ENCODE data around the gene SCIMP. TPM values are rescaled to one million over a fixed set of nuclear protein-coding genes. Genes with fewer than 3 reads are reported as not detected.
A peak's percentile ranks its signal among the peaks of the same experiment; 100 is the strongest.

Gene SCIMP
- total RNA-seq, 5 donors from 2014 or later (not counting 1 experiment from before 2014, with no cell fraction given) = 0.61 to 1.8 (median 1.2) TPM

- Histone ChIP-seq H3K27ac (ENCODE audit: low read length) (no peak overlapping the region), H3K36me3 (ENCODE audit: control insufficient read depth in 2 of 2, extremely low read depth in 1 of 2, insufficient read depth in 1 of 2, low read length in 1 of 2) (no peaks in the 10 kb centered on the region), H3K4me1 (ENCODE audit: control insufficient read depth in 1 of 2, extremely low read depth in 1 of 2, insufficient read depth in 2 of 2, low read length in 2 of 2) (peaks cover 8 to 14% of the 10 kb centered on the region in 2 experiments), H3K4me3 (ENCODE audit: control insufficient read depth in 1 of 2, extremely low read depth in 1 of 2, low read length in 1 of 2) (no peak overlapping the region), H3K27me3 (replicated peaks in 1 of 2; ENCODE audit: control insufficient read depth in 2 of 2, extremely low read depth in 1 of 2, insufficient read depth in 2 of 2, low read length in 1 of 2) (peaks cover 0 to 2% of the 10 kb centered on the region in 2 experiments), H3K9me3 (no peaks in the 10 kb centered on the region)
- ChIA-PET POLR2A (no interaction called here), CTCF (interaction anchor here in 1 of 2 donors (0.9 to 1.2 kb wide), 2 partner anchors 13 to 41 kb away, joined by 3 to 4 read pairs; no protein-coding TSS in a partner anchor)
- Mint-ChIP-seq H3K4me3 (no peak overlapping the region), H3K27me3 (no peaks in the 10 kb centered on the region), H3K9me3 (no peaks in the 10 kb centered on the region), H3K27ac (peak overlapping the region in 1 of 2 donors; percentile 1), H3K4me1 (peaks cover 7 to 13% (median 8%) of the 10 kb centered on the region in 3 donors), H3K36me3 (no peaks in the 10 kb centered on the region)
- ATAC-seq (replicated peaks in 1 of 4) (peak in 1 of 4 experiments; percentile 9), DNase-seq (no peak)
- WGBS (ENCODE audit: insufficient coverage) = 72% methylated on average over 4 of the region's 5 CpGs
These were observed 20.4 kb upstream of the SCIMP start for GRCh38 chr17:5254903-5255521.

GRCh38 chr17:5254414-5254813 lies 19.8 kb upstream of the SCIMP start:
- DNase-seq = no peak
- Histone ChIP-seq H3K36me3 (ENCODE audit: control insufficient read depth in 2 of 2, extremely low read depth in 1 of 2, insufficient read depth in 1 of 2, low read length in 1 of 2) (no peaks in the 10 kb centered on the region), H3K9me3 (no peaks in the 10 kb centered on the region), H3K27ac (ENCODE audit: low read length) (no peak overlapping the region), H3K4me1 (ENCODE audit: control insufficient read depth in 1 of 2, extremely low read depth in 1 of 2, insufficient read depth in 2 of 2, low read length in 2 of 2) (peaks cover 8 to 17% of the 10 kb centered on the region in 2 experiments), H3K4me3 (ENCODE audit: control insufficient read depth in 1 of 2, extremely low read depth in 1 of 2, low read length in 1 of 2) (no peak overlapping the region), H3K27me3 (replicated peaks in 1 of 2; ENCODE audit: control insufficient read depth in 2 of 2, extremely low read depth in 1 of 2, insufficient read depth in 2 of 2, low read length in 1 of 2) (peaks cover 0 to 2% of the 10 kb centered on the region in 2 experiments)
- POLR2A ChIA-PET = no interaction called here
- CTCF ChIA-PET = interaction anchor here in 1 of 2 donors (0.9 kb wide), 1 partner anchor 14 kb away, joined by 4 read pairs; no protein-coding TSS in a partner anchor
- 73% methylated on average over 5 of the region's 7 CpGs for WGBS (ENCODE audit: insufficient coverage)
- Mint-ChIP-seq H3K36me3 (no peaks in the 10 kb centered on the region), H3K4me1 (peaks cover 12 to 18% (median 14%) of the 10 kb centered on the region in 3 donors), H3K27me3 (no peaks in the 10 kb centered on the region), H3K27ac (no peak overlapping the region), H3K4me3 (no peak overlapping the region), H3K9me3 (no peaks in the 10 kb centered on the region)
- ATAC-seq (replicated peaks in 1 of 4) = no peak

- Histone ChIP-seq H3K36me3 (ENCODE audit: control insufficient read depth in 2 of 2, extremely low read depth in 1 of 2, insufficient read depth in 1 of 2, low read length in 1 of 2) (no peaks in the 10 kb centered on the region), H3K27ac (ENCODE audit: low read length) (no peak overlapping the region), H3K9me3 (no peaks in the 10 kb centered on the region), H3K4me3 (ENCODE audit: control insufficient read depth in 1 of 2, extremely low read depth in 1 of 2, low read length in 1 of 2) (no peak overlapping the region), H3K27me3 (replicated peaks in 1 of 2; ENCODE audit: control insufficient read depth in 2 of 2, extremely low read depth in 1 of 2, insufficient read depth in 2 of 2, low read length in 1 of 2) (no peaks in the 10 kb centered on the region), H3K4me1 (ENCODE audit: control insufficient read depth in 1 of 2, extremely low read depth in 1 of 2, insufficient read depth in 2 of 2, low read length in 2 of 2) (peaks cover under 1 to 10% of the 10 kb centered on the region in 2 experiments)
- WGBS (ENCODE audit: insufficient coverage) = no CpG with 5 or more reads among the region's 4 CpGs
- ChIA-PET CTCF (interaction anchor here in 1 of 2 donors (0.6 kb wide), 1 partner anchor 85 kb away, joined by 3 read pairs; no protein-coding TSS in a partner anchor), POLR2A (no interaction called here)
- Mint-ChIP-seq H3K4me3 (no peak overlapping the region), H3K27me3 (no peaks in the 10 kb centered on the region), H3K36me3 (no peaks in the 10 kb centered on the region), H3K4me1 (peaks cover 7 to 13% (median 9%) of the 10 kb centered on the region in 3 donors), H3K9me3 (no peaks in the 10 kb centered on the region), H3K27ac (no peak overlapping the region)
- peak in 33 of 35 experiments; percentile 24 to 85 (median 58) for DNase-seq
- peak; percentile 71 to 82 (median 73) for ATAC-seq (replicated peaks in 1 of 4)
These were observed 15.0 kb upstream of the SCIMP start for GRCh38 chr17:5249615-5250014.

- H3K27me3 ChIP-seq (replicated peaks in 1 of 2; ENCODE audit: control insufficient read depth in 2 of 2, extremely low read depth in 1 of 2, insufficient read depth in 2 of 2, low read length in 1 of 2) = no peaks in the 10 kb centered on the region
- H3K27ac ChIP-seq (ENCODE audit: low read length) = no peak overlapping the region
- Mint-ChIP-seq H3K4me3 (peak overlapping the region in 1 of 3 donors; percentile 27), H3K36me3 (no peaks in the 10 kb centered on the region), H3K27ac (peak overlapping the region; percentile 43 to 82), H3K27me3 (no peaks in the 10 kb centered on the region), H3K4me1 (peaks cover 7 to 13% (median 12%) of the 10 kb centered on the region in 3 donors), H3K9me3 (no peaks in the 10 kb centered on the region)
- peaks cover 0 to 8% of the 10 kb centered on the region in 2 experiments for H3K4me1 ChIP-seq (ENCODE audit: control insufficient read depth in 1 of 2, extremely low read depth in 1 of 2, insufficient read depth in 2 of 2, low read length in 2 of 2)
- H3K9me3 ChIP-seq = no peaks in the 10 kb centered on the region
- WGBS (ENCODE audit: insufficient coverage) = 66% methylated on average over 16 of the region's 22 CpGs
- DNase-seq (no peak), ATAC-seq (replicated peaks in 1 of 4) (peak in 1 of 4 experiments; percentile 20)
- ChIA-PET CTCF (interaction anchor here in 1 of 2 donors (0.6 to 0.7 kb wide), 2 partner anchors 232 to 1195 kb away, joined by 5 to 9 read pairs; no protein-coding TSS in a partner anchor), POLR2A (interaction anchor here in 1 of 2 donors (0.7 kb wide), 1 partner anchor 137 kb away, joined by 6 read pairs; no protein-coding TSS in a partner anchor)
- no peaks in the 10 kb centered on the region for H3K36me3 ChIP-seq (ENCODE audit: control insufficient read depth in 2 of 2, extremely low read depth in 1 of 2, insufficient read depth in 1 of 2, low read length in 1 of 2)
- no peak overlapping the region for H3K4me3 ChIP-seq (ENCODE audit: control insufficient read depth in 1 of 2, extremely low read depth in 1 of 2, low read length in 1 of 2)
These were observed 14.3 kb upstream of the SCIMP start for GRCh38 chr17:5248821-5249479.

- H3K27me3 Mint-ChIP-seq = no peaks in the 10 kb centered on the region
- Histone ChIP-seq H3K9me3 (no peaks in the 10 kb centered on the region), H3K4me3 (ENCODE audit: control insufficient read depth in 1 of 2, extremely low read depth in 1 of 2, low read length in 1 of 2) (no peak overlapping the region), H3K27me3 (replicated peaks in 1 of 2; ENCODE audit: control insufficient read depth in 2 of 2, extremely low read depth in 1 of 2, insufficient read depth in 2 of 2, low read length in 1 of 2) (no peaks in the 10 kb centered on the region), H3K4me1 (ENCODE audit: control insufficient read depth in 1 of 2, extremely low read depth in 1 of 2, insufficient read depth in 2 of 2, low read length in 2 of 2) (peaks cover 7 to 17% of the 10 kb centered on the region in 2 experiments), H3K36me3 (ENCODE audit: control insufficient read depth in 2 of 2, extremely low read depth in 1 of 2, insufficient read depth in 1 of 2, low read length in 1 of 2) (no peaks in the 10 kb centered on the region), H3K27ac (ENCODE audit: low read length) (no peak overlapping the region)
- ATAC-seq (replicated peaks in 1 of 4) = no peak
- WGBS (ENCODE audit: insufficient coverage) = 71% methylated on average over 1 of the region's 8 CpGs
- CTCF ChIA-PET = no interaction called here
- H3K36me3 Mint-ChIP-seq = no peaks in the 10 kb centered on the region
- H3K4me1 Mint-ChIP-seq = peaks cover 16 to 21% (median 20%) of the 10 kb centered on the region in 3 donors
- no peak overlapping the region for H3K4me3 Mint-ChIP-seq
- DNase-seq = no peak
- no peaks in the 10 kb centered on the region for H3K9me3 Mint-ChIP-seq
- POLR2A ChIA-PET = no interaction called here
- H3K27ac Mint-ChIP-seq = peak overlapping the region in 1 of 2 donors; percentile 36
These were observed 13.0 kb upstream of the SCIMP start for GRCh38 chr17:5247621-5248020.

GRCh38 chr17:5241861-5242671 lies 7.4 kb upstream of the SCIMP start:
- peak; percentile 84 to 96 (median 90) for ATAC-seq (replicated peaks in 1 of 4)
- peak overlapping the region; percentile 99 to 100 for H3K27ac Mint-ChIP-seq
- ChIA-PET POLR2A (no interaction called here), CTCF (interaction anchor here in 1 of 2 donors (0.8 kb wide), 1 partner anchor 1504 kb away, joined by 7 read pairs; no protein-coding TSS in a partner anchor)
- Histone ChIP-seq H3K36me3 (ENCODE audit: control insufficient read depth in 2 of 2, extremely low read depth in 1 of 2, insufficient read depth in 1 of 2, low read length in 1 of 2) (peaks cover 0 to under 1% of the 10 kb centered on the region in 2 donors), H3K27me3 (replicated peaks in 1 of 2; ENCODE audit: control insufficient read depth in 2 of 2, extremely low read depth in 1 of 2, insufficient read depth in 2 of 2, low read length in 1 of 2) (no peaks in the 10 kb centered on the region), H3K27ac (ENCODE audit: low read length) (peak overlapping the region; percentile 93), H3K9me3 (no peaks in the 10 kb centered on the region), H3K4me3 (ENCODE audit: control insufficient read depth in 1 of 2, extremely low read depth in 1 of 2, low read length in 1 of 2) (peak overlapping the region in 1 of 2 donors; percentile 32), H3K4me1 (ENCODE audit: control insufficient read depth in 1 of 2, extremely low read depth in 1 of 2, insufficient read depth in 2 of 2, low read length in 2 of 2) (peaks cover 20 to 44% of the 10 kb centered on the region in 2 experiments)
- H3K36me3 Mint-ChIP-seq = no peaks in the 10 kb centered on the region
- 33% methylated on average over 6 of the region's 10 CpGs for WGBS (ENCODE audit: insufficient coverage)
- DNase-seq = peak in 16 of 35 experiments; percentile 9 to 69 (median 21)
- no peaks in the 10 kb centered on the region for H3K27me3 Mint-ChIP-seq
- peak overlapping the region; percentile 66 to 79 (median 69) for H3K4me3 Mint-ChIP-seq
- H3K4me1 Mint-ChIP-seq = peaks cover 34 to 49% (median 42%) of the 10 kb centered on the region in 3 donors
- H3K9me3 Mint-ChIP-seq = peaks cover 0 to 3% (median 0%) of the 10 kb centered on the region in 3 donors
